NB4 (cell line): ENCODE measurements around the gene SLC35E1.

Source experiments
- MAX ChIP-seq: IDR thresholded peaks from 2 replicates; pipeline ENCODE4 v1.6.1; 2011; ENCODE audit warnings: low read depth, low read length
- MYC ChIP-seq: IDR thresholded peaks from 2 replicates; pipeline ENCODE4 v1.6.1; 2011; ENCODE audit warnings: low read depth, low read length
- POLR2A ChIP-seq: IDR thresholded peaks from 2 replicates; pipeline ENCODE4 v1.6.1; 2011; ENCODE audit warnings: mild to moderate bottlenecking; ENCODE audit not compliant: insufficient read length; ENCODE audit errors: extremely low read depth
- TF ChIP-seq, protein P1 (sequence below): IDR thresholded peaks from one replicate; pipeline ENCODE4 v1.5.1; 2012; ENCODE audit warnings: low read depth, low read length

DNA sequence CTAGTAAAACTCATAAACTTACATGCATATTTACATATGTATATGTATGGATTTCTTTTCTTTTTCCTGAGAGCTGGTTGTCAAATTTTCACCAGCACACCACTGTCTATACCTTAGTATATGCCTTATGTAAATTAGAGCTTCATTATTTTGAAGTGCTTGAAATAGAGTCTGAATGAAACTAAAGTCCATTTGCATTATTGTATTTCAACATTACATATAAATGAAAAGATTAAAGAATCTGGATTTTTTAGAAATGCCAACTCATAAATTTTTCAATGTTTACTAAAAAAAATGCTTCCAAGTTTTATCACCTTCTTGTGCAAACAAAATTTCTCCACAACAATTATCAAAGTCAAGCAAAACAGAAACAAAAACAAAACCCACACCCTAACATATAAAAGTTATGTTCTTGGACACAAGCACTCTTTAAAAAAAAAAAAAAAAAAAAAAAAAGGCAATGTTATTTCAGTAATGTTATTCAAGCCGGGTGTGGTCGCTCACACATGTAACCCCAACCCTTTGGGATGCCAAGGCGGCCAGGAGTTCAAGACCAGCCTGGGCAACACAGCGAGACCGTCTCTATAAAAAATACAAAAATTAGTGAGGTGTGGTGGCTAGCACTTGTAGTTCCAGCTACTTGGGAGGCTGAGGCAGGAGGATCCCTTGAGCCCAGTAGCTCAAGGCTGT, 37.4 kb upstream of the SLC35E1 start:
- TF ChIP-seq, protein P1, sequence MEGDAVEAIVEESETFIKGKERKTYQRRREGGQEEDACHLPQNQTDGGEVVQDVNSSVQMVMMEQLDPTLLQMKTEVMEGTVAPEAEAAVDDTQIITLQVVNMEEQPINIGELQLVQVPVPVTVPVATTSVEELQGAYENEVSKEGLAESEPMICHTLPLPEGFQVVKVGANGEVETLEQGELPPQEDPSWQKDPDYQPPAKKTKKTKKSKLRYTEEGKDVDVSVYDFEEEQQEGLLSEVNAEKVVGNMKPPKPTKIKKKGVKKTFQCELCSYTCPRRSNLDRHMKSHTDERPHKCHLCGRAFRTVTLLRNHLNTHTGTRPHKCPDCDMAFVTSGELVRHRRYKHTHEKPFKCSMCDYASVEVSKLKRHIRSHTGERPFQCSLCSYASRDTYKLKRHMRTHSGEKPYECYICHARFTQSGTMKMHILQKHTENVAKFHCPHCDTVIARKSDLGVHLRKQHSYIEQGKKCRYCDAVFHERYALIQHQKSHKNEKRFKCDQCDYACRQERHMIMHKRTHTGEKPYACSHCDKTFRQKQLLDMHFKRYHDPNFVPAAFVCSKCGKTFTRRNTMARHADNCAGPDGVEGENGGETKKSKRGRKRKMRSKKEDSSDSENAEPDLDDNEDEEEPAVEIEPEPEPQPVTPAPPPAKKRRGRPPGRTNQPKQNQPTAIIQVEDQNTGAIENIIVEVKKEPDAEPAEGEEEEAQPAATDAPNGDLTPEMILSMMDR: no peak
- no peak for TF ChIP-seq POLR2A
- TF ChIP-seq MYC: no peak
- TF ChIP-seq MAX: no peak
